GM19023 (cell line): Measurements from ENCODE around the gene VPS13A.
"Not testable (repeated sequence)": the region's sequence is repeated elsewhere in the genome, so short reads cannot be mapped to it uniquely, and the experiment has no call there.

Source experiments
- ATAC-seq: cut with Tn5 transposase; IDR thresholded peaks from one replicate; pipeline ENCODE4 v1.9.1; 2021; ENCODE audit warnings: mild to moderate bottlenecking, moderate library complexity; ENCODE audit not compliant: unreplicated experiment

VPS13A gene

GRCh38 chr9:77291714-77292113 lies 114.4 kb downstream of the VPS13A start:
- ATAC-seq = no peak

- no peak for ATAC-seq
Observed at GRCh38 chr9:77293949-77294348, 116.6 kb downstream of the VPS13A start.

GRCh38 chr9:77304543-77304942 lies 127.2 kb downstream of the VPS13A start:
- no peak for ATAC-seq

- no peak for ATAC-seq
Observed at GRCh38 chr9:77305622-77306400, 128.5 kb downstream of the VPS13A start.

- ATAC-seq = no peak
Observed at GRCh38 chr9:77307166-77307565, 129.8 kb downstream of the VPS13A start.

GRCh38 chr9:77316058-77316457 lies 138.7 kb downstream of the VPS13A start:
- ATAC-seq = no peak

GRCh38 chr9:77325058-77325457 lies 147.7 kb downstream of the VPS13A start:
- no peak for ATAC-seq

- no peak for ATAC-seq
Observed at GRCh38 chr9:77328102-77328501, 150.8 kb downstream of the VPS13A start.

GRCh38 chr9:77370064-77370463 lies 192.7 kb downstream of the VPS13A start:
- ATAC-seq = no peak

GRCh38 chr9:77374266-77374665 lies 196.9 kb downstream of the VPS13A start:
- no peak for ATAC-seq

- ATAC-seq = no peak
Observed at GRCh38 chr9:77375956-77376532, 198.7 kb downstream of the VPS13A start.

- no peak for ATAC-seq
Observed at GRCh38 chr9:77384406-77384805, 207.1 kb downstream of the VPS13A start.

- no peak for ATAC-seq
Observed at GRCh38 chr9:77386187-77386586, 208.9 kb downstream of the VPS13A start.

GRCh38 chr9:77391834-77392233 lies 214.5 kb downstream of the VPS13A start:
- no peak for ATAC-seq

- no peak for ATAC-seq
Observed at GRCh38 chr9:77392328-77392727, 215.0 kb downstream of the VPS13A start.

GRCh38 chr9:77398581-77398980 lies 221.2 kb downstream of the VPS13A start:
- not testable (repeated sequence) for ATAC-seq

- ATAC-seq = no peak
Observed at GRCh38 chr9:77399964-77400363, 222.6 kb downstream of the VPS13A start.

GRCh38 chr9:77402286-77402685 lies 225.0 kb downstream of the VPS13A start:
- no peak for ATAC-seq

- no peak for ATAC-seq
Observed at GRCh38 chr9:77403239-77403638, 225.9 kb downstream of the VPS13A start.

GRCh38 chr9:77408521-77408920 lies 231.2 kb downstream of the VPS13A start:
- not testable (repeated sequence) for ATAC-seq

GRCh38 chr9:77417566-77417965 lies 240.2 kb downstream of the VPS13A start:
- ATAC-seq = no peak

GRCh38 chr9:77418226-77418625 lies 240.9 kb downstream of the VPS13A start:
- ATAC-seq = no peak

- ATAC-seq = no peak
Observed at GRCh38 chr9:77420641-77421040, 243.3 kb downstream of the VPS13A start.
